Epidermal melanocyte (primary cell): ENCODE results near the gene SPTLC1.
A peak's percentile ranks its signal among the peaks of the same experiment; 100 is the strongest.
"Not testable (repeated sequence)": the region's sequence is repeated elsewhere in the genome, so short reads cannot be mapped to it uniquely, and the experiment has no call there.

ENCODE experiments used
- DNase-seq: peaks from one replicate; pipeline ENCODE4 v3.0.0; 2011; ENCODE audit warnings: low spot score; ENCODE audit not compliant: insufficient read length

SPTLC1 gene

DNA sequence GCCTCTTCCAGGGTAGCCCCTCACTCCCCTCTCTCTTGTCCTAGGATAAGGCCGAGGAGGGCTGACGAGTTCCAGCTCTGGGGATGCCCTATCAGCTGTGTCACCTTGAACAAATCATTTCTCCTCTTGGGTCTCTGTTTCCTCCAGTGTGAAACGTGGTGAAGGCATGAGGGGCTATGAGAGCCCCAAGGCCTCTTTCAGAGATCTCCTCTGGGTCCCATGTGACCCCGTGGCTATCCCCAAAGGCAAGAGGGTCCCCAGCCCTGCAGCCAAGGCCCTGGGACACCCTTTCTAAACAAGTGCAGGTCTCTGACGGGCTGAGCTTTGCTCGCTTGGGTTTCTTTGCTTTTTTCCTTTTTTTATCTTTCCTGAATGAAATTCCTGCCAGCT is 25.5 kb upstream of the SPTLC1 start:
- no peak for DNase-seq

DNA sequence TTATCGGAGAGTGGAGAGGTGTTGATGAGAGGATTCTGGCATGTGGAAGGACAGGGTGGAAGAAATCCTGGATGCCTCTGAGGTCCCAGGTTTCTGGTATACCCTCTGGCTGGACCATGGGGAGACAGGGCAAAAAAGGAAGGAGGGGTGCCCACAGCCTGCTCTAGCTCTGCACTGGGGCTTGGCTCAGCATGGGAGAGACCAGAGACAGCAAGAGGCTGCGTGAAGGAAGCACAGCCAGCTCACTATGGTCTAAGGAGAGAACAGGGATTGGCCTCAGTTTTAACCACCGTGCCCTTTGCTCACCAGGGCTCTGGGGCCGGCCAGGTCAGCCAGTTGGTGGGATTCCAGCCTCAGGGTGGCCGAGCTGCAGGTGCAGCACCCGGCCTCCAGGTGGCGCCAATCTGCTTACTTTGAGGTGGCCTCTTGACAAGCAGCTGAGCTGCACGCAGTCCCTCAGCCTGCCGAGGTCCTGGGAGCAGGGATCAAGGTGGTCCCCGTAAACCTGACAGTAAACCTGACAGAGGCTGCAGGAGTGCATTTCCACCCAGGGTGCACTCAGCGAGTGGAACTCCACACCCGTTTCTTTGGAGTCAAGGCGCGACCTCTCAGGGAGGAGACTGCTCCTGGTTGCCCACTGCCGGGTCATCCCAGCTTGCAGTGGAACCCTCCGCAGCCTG is 25.0 kb upstream of the SPTLC1 start:
- DNase-seq: peak; percentile 64

DNA sequence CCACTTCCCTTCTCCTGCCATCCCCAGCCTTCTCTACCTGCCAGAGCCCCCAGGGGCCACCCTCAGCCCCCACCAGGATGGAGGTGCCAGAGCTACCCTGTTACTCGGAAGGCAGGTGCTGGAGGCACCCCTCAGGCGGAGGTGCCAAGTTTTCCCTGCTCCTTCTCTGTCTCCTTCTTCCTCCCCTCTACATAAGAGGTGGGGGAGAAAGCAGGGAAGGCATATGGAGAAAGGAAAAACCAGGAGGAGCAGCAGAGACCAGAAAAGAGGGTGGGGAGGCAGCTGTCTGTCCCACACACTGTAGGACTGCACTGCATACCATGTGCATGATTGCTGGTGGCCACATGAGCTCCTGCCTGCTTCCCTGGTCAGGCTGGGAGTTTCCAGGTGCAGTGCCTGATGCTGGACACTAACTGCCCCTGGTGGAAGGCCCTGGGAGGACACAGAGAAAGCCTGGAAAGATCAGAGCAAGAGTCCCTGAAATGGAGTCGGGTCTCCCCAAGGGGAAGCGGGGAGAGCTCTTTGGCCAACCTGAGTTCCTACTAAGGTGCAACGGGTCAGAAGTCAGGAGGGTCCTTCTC is 23.8 kb upstream of the SPTLC1 start:
- DNase-seq: not testable (repeated sequence)

DNA sequence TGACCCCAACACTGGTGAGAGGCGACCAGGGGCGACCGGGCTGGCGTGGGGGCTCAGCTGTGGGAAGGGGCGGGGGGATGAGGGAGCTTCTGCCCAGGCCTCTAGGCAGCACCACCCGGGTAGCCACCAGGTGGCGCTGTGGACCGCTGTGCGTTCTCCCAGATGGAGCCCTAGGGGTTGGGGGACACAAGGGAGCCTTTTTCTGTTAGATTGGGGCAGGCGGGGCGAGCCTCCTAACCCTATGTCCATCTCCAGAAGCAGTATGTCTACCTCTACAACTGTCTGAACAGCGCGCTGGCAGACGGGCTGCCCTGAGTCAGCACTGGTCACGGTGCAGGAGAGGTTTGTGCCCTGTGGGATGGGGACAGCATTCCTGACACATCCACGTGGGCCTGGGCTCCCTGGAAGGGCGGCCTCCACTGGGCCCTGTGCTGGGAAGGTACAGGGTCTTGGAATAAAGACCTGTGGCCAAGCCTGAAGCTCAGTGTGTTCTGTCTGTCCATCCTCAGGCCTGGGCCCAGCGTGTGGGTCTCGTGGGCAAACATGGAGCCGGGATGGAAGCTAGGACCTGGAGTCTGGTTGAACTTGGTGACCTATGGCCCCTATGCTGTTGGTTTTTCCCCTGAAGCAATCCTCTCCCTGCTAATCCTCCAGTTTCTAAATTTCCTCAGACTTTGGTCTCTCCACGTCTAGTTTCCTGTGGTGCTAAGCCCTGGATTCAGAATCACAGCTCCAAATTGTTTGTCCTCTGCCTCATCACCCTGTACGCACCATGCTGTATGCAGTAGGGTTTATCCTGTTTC is 23.1 kb upstream of the SPTLC1 start:
- peak; percentile 27 for DNase-seq

DNA sequence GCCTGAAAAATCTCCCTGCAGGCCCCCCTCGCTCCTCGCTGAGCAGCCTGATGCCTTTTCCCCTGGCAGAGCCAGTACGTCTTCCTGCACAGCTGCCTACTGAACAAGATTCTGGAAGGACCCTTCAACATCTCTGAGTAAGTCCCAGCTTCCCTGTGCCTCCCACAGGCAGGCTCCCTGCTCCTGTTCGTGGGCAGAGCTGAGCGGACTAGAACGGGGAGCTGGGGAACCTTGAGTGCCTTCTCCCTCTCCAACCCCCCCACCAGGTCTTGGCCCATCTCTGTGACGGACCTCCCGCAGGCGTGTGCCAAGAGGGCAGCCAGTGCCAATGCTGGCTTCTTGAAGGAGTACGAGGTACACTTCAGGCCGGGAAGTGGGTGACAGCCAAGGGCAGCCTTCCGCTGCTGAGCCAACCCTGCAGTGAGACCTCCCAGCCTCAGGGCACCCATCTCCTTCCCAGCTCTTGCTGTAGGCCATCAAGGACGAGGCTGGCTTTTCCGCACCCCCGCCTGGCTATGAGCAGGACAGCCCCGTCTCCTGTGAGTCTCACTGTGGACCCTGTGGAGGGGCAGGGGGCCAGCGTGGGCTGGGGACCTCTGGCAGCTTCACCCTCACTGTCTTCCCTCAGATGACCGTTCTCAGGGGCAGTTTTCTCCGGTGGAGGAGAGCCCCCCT is 21.1 kb upstream of the SPTLC1 start:
- DNase-seq: no peak

DNA sequence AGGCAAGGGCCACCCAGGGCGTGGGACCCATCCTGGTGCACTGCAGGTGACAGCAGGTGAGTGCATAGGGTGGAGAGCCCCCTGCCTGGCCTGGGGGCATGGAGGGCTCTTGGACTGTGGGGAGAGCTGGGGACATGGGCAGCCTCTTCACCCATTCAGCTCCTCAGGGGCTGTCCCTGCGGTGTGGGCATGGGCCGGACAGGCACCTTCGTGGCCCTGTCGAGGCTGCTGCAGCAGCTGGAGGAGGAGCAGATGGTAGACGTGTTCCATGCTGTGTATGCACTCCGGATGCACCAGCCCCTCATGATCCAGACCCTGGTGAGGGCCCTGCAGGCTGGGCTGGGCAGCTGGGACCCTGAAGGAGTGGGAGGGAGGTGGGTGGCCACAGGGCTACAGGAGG is 20.4 kb upstream of the SPTLC1 start:
- DNase-seq: no peak

DNA sequence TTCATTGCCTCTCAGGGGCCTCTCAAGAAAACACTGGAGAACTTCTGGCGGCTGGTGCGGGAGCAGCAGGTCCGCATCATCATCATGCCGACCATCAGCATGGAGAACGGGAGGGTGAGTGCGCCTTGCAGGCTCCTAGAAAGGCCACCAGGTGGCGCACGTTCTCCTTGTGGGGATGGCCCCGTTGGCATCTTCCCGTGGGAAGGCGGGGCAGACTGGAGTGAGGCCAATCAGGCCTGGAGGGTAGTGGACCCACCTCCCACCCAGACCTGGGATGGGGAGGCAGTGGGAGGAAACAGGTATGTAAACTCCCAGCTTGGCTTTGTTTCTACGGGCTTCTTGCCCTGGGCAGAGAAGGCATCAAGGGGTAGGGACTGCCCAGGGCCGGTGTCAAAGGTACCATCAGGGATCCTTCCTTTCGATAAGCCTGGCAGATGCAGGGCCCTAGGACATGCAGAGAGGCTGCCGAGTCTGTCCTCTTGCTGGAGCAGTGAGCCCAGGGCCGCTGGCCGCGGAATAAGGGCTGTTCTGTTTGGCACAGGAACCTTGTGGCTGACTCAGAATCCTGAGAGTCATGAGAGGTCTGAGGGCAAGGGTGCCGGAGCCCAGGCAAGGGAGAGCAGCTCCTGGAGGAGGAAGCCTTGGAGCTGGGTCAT is 18.9 kb upstream of the SPTLC1 start:
- peak; percentile 84 for DNase-seq

DNA sequence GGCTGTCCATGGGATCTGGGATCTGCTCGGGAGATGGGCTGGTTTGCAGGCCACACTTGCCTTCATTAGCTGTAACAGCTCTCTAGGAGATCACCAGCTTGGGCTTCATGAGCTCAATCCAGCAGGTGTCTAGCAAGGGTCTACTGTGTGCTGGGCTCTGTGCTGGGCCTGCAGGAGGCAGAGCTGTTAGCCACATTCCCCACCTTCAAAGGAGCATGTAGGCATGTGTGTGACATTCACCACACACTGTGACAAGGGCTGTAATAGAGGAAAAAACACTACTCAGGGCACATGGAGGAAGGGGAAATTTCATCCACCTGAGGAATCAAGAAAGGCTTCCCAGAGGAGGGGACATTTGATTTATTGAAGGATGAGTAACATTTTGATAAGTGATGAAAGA is 17.7 kb upstream of the SPTLC1 start:
- not testable (repeated sequence) for DNase-seq

DNA sequence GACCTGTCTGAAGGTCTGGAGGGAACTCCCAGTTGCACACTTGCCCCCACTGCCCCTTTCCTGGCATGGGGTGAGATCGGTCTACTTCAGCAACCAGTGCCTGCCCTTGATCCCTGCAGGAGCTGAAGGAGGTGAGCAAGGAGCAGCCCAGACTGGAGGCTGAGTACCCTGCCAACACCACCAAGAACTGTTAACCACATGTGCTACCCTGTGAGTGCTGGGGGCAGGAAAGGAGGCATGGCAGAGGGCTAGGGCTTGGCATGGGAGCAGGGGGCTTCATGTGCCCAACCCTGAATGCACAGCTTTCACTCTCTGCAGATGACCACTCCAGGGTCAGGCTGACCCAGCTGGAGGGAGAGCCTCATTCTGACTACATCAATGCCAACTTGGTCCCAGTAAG is 17.3 kb upstream of the SPTLC1 start:
- no peak for DNase-seq

DNA sequence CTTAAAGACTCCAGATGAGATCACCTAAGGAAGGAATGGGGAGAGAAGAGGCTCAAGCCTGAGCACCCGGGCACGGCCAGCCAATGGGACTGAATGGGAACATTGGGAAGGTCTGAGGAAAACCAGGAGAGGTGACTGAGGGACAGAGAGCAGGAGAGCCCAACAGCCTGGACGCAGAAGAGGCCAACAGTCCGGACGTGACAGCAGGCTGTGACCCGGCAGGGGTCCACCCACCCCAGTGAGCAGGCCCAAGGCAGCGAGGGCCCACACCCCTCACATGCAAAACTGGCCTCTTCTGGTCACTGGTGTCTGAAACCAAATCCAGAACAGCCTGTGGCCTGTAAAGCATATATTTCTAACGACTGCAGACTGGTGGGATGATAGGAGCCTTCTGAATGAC is 7.6 kb upstream of the SPTLC1 start:
- no peak for DNase-seq

DNA sequence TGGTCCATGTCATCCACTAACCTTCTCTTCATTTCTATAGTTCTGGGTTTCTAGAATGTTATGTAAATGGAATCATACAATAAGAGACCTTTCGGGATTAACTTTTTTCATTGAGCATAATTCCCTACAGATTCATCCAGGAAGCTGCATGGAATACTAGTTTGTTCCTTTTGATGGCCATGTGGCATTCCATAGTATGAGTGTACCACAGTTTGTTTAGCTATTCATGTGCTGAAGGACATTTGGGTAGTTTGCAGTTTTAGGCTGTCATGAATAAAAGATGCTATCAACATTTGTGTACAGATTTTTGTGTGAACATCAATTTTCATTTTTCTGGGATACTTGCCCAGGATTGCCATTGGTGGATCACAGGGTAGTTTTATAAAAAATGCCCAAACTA is 6.8 kb upstream of the SPTLC1 start:
- DNase-seq: no peak

DNA sequence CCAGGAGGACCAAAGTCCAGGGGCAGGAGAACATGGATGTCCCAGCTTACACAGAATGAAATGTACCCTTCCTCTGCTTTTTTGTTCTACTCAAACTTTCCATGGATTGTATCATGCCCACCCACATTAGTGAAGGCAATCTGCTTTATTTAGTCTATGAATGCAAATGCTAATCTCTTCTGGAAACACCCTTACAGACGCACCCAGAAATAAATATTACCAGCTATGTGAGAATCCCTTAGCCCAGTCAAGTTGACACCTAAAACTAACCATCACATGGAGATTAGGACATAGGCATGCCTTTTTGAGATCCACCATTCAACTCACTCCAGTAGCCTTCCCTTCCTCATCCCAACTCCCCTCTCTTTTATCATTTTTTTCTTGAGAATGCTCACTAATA is 6.1 kb upstream of the SPTLC1 start:
- DNase-seq: no peak

DNA sequence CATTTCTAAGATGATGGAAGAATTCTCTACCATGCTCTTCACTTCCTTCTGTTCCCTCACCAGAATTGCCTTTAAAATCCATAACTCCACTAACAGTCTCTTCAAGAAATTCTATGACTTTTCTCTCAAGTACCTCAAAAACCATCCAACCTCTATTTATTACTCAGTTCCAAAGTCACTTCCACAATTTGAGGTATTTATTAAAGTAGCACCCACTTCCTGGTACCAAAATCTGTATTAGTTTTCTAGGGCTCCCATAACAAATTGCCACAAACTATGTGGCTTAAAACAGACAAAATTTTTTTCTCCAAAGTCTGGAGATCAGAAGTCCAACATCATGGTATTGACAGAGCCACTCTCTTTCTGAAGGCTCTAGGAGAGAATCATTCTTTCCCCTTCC is 4.9 kb upstream of the SPTLC1 start:
- no peak for DNase-seq

DNA sequence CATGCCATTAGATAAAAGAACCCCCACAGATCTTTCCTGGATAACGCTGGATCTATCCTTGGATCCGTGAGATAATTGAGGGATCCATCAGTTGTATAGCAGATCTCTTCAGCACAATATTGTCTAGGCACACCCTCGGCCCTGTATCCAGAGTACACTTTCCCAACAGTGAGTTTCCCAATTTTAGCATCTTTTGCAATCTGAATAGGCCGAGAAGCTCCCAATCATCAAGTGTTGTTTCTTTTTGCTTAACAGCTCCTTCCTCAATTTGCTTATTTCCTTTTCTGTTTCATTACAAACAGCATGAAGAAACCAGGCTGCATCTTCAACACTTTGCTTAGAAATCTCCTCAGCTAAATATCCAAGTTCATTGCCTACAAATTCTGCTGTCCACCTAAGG is 4.4 kb upstream of the SPTLC1 start:
- no peak for DNase-seq

DNA sequence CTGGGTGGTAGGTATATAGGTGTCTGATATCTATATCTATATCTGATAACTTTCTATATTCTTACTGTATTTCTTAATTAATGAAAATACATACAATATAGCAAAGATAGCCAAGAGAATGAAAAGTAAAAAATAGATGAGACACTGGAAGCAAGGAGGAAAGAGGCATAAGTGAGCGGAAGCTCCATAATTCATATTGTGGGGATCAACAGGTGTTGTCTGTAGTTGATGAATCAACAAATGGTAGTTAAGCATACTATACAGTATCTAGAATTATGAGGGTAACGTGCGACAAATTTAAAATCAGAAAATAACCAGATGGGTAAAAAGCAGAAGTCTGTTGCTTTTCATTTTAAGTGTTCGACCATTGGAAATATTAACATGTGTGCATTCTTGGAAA is 7.1 kb downstream of the SPTLC1 start:
- no peak for DNase-seq

DNA sequence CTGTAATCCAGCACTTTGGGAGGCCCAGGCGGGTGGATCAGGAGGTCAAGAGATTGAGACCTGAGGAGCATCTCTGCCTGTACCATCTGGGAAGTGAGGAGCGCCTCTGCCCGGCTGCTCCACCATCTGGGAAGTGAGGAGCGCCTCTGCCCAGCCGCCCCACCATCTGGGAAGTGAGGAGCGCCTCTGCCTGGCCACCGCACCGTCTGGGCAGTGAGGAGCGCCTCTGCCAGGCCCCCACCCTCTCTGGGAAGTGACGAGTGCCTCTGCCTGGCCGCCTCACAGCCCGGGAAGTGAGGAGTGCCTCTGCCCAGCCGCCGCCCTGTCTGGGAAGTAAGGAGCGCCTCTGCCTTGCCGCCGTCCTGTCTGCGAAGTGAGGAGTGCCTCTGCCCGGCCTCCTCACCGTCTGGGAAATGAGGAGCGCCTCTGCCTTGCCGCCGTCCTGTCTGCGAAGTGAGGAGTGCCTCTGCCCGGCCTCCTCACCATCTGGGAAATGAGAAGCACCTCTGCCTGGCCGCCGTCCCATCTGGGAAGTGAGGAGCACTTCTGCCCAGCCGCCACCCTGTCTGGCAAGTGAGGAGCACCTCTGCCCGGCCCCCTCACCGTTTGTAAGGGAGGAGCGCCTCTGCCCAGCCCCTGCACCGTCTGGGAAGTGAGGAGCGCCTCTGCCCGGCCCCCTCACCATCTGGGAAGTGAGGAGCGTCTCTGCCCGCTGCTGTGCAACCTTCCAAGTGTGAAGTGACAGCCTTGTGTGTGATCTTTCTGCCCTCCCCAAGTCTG is 9.6 kb downstream of the SPTLC1 start:
- DNase-seq: not testable (repeated sequence)

DNA sequence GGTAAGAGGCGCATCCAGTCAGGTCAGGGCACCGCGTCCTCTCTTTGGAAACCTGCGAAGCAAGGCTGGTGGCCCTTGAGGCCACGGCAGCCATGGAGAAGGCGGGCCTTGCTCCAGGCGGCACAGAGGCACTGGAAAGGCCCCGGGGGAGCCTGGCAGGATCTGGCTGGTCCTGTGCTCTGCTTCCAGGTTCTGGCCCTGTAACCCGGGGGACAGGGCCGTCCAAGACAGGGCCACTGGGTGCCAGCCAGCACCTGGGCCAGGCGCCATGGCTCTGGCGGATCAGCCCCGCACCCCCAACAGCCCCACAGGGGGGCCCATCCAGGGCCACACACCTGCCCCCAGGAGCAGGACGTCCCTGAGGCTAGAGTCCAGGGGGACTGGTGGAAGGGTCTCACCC is 11.6 kb downstream of the SPTLC1 start:
- not testable (repeated sequence) for DNase-seq

DNA sequence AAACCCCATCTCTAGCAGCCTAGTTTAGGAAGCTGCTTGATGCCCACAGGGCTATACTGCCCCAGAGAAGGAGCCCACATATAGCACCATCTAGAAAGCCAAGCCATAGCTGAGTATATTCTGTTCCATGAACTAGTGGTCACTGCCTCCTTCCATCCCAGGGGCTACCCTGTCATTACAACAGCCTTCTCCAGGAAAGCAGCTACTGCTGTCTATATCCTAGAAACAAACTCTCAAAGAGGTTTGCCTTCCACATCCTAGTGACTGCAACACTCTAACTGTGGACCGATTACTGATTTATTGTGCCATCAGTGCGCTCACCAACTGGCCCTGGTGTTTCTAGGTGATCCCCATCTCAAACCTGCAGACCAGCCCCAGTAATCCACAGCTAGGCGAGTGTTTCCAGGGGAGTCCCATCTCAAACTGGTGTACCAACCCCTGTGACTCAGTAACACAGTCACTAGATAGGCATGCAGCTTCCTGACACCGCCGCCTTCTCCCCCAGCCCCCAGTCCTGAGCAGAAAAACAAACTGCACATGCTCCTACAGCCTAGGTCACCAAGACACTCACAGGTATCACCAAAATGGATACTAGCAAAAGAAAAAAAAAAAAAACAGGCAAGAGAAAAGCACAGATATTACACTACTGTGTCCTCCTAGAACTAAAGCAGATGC is 14.8 kb downstream of the SPTLC1 start:
- no peak for DNase-seq

DNA sequence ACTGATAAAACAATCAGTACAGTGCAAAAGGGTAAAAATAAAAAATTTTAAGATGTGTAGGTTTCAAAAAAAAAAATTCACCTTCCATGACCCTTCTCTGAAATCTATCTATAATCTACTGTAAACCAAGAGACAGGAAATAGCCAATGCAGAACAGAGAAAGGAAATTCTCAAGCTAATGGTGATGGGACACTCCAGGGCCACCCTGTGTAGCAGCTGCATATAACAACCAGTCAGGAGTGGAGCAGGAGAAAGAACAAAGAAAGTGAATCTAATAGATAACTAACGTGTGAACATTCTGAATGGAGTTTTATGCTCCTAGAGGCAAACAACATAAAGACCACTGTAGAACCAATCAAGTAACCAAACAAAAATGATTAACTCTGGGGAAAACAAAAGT is 16.6 kb downstream of the SPTLC1 start:
- no peak for DNase-seq

DNA sequence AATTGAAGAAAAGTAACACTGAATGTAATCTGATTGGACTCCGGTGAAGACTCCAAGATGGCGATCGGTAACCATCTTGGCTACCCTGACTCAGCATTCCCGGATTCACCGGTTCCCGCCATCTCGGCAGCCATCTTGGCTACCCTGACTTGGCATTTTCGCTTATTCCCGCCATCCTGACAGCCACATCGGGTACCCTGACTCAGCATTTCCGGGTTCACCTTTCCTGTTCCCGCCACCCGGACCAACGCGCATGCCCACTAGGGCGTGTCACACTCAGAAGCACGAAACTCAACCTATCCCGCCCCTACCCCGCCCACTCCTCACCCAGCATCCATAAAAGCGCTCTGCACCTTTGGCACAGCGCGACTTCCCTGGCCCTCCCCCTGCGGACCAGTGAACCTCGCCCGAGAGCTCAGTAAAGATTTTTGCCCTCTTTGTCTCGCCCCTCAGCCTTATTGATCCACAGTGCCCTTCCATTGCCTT is 17.2 kb downstream of the SPTLC1 start:
- DNase-seq: no peak
